Fibroblast of skin of scalp (primary cell): ENCODE results near the gene CNGB1. TPM values are rescaled to one million over a fixed set of nuclear protein-coding genes. Genes with fewer than 3 reads are reported as not detected.
"Not testable (repeated sequence)": the region's sequence is repeated elsewhere in the genome, so short reads cannot be mapped to it uniquely, and the experiment has no call there.

Experiments used
- DNase-seq: peaks from one replicate; pipeline ENCODE4 v3.0.0-alpha.2; 2013
- polyA plus RNA-seq, 2 experiments: library from polyadenylated mRNA; unstranded; fragments of 120-200 nt; gene quantifications; one replicate each; pipeline ENCODE4 v1.2.1, GENCODE V29; 2013; ENCODE audit not compliant: insufficient read length in 2 of 2

Gene CNGB1
- not detected for polyA plus RNA-seq (2013, experiment 1 of 2; ENCODE audit: insufficient read length)
- polyA plus RNA-seq (2013, experiment 2 of 2; ENCODE audit: insufficient read length), result not detected

DNA sequence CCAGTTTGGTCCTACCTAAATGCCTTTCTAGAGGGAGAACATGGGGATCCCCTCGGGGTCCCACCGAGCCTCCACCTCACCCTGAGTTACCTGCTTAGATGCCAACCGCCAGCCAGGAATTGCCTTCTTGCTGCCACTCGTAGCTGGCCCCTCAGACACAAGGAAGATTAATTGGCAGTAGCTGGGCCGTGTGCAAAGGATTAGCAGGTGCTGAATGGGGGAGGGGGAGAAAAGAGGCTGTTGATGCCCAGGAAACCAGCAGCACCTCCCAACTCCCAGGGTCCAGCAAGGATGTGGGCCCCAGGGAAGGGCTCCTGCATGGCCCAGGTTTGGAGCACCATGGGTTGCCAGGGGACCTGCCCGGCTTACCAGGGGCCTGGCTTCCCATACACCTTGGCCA, at the start of gene CNGB1:
Gene CNGB1, minus strand, starts transcription at position 159 of the 400 bp plus-strand sequence. CDS start 3,842 bp downstream, outside the sequence.
- DNase-seq, result no peak

DNA sequence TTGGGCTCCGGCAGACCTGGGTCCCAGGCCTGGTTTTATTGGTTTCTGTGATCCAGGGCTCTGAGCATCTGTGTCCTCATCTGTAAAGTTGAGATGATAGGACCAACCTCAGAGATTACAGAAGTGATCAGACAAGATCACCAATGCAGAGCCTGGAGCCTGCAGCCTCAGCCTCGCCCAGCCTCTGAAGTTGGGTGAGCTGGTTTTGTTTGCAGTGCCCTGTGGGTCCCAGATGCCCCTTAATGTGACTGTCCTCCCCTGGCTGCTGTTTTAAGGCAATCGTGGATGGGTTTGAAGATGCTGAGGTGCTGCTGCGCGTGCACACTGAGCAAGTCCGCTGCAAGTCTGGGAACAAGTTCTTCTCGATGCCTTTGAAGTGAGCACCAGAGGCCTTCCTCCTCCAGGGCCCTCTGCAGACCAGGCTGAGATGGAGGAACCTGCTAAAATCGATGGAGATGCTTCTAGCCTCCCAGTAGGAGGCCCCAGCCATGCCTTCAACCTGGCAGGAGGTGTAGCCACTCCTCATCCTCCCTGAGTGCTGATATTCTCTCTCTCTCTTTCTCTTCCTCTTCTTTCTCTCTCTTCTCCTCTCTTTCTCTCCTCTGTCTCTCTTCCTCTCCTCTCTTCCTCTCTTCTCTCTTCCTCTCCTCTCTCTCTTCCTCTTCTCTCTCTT, 49.1 kb upstream of the CNGB1 start:
- DNase-seq, result no peak

DNA sequence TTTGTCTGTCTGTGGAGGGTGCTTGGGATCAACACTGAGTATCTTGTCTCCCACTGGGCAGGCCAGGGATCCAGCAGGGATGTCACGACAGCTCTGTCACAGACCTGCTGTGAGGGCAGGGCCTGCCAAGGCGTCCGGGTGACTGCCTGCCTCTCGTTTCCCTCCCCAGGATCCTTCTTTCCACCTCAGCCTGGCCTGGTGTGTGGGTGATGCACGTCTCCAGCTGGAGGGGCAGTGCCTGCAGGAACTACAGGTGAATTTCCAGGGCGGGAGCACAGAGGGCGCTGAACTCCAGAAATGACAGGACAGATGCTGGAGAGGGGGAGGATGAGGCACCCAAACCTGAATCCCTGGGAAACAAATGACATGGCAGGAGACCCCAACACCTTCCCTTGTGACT, 47.9 kb upstream of the CNGB1 start:
- no peak for DNase-seq

DNA sequence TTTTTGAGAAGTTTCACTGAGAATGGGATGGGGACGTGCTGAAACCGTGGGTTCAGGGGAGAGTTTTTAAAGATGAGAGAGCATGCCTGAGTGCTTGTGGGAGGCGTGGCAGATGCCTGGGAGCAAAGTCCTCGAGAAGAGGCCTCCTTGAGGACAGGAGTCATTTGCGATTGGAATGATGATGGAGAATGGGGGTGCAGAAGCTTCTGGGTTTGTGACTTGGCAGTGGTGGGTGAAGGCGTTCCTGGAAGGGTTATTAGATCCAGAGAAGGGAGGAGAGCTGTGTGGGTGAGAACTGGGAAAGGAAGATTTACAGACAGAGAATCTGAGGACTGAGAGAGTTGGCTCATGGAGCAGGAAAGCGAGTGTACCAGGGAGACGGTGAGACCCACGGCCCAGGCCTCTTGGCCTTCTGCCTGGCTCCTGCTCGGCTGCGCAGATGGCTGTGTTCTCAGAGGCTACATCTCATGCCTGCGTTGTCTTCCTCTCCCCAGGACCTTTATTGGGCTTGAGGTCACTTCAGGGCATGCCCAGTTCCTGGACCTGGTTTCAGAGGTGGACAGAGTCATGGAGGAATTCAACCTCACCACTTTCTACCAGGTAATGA, 46.0 kb upstream of the CNGB1 start:
- no peak for DNase-seq

DNA sequence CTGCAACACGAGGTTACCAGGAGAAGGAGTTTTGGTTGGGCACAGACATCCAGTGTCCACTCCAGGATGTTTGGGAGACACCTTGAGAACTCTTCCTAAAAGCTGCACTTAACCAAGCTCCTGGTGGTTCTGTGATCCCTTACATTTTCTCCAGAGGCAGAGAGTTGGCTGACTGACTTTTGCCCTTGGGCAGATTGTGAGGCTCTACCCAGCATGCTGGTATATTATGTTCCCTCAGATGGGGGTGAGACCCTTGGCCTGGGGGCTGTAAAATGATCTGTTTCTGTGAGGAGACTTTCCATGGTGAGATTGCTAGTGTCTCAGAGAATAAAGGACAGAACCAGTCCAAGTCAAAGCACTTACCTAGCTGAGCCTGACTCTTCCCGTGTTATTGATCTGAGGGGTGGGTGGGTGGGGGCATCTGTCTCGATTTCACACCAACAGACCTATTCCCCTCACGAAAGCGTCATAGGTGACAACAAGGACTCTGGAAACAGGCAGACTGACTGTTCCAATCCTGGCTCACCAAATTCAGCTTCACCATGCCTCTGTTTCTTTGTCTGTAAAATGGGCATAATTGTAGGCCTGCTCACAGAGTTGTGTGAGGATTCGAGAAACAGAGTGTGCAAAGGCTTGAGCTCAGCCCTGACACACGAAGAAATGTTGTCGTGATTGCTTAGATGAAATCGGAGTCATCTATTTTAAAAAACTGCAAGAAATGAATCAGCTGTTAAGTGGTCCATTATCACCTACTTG, 42.5 kb upstream of the CNGB1 start:
- DNase-seq, result no peak

DNA sequence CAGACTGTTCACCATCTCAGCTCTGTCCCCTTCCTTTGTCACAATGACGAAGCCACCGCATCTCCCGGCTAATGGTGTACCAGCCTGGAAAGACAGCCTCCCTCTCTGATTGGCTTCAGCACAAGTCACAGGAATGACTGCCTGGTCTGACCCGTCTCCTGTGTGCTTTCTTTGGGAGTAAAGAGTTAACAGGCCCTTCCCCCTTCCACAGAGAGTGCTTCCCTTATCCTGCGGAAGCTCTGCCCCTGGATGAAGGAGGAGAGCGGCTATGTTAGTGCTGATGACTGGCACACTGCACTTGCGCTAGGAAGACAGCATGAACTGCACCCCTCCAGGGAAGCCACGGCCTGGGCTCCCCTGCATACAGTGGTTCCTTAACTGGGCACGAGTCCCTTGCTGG, 41.6 kb upstream of the CNGB1 start:
- DNase-seq, result no peak

DNA sequence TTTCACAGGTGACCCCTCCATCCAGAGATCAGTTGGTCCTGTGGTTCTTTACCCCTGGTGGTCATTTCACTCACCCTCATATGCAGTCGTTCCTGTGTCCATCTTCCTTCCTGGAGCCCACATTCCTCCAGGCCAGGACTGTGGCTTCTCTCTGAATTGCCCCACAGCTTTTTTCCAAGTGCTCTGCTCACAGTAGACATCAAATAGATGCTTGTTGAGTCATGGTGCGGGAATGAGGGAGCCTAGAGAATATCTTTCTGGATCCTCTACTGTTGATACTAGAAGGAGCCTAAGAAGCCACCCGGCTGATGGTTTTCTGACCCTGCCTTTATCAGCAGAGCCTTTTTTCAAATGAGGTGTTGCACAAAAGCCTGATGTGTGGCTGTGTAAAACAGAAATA, 40.7 kb upstream of the CNGB1 start:
- peak; percentile 80 for DNase-seq

DNA sequence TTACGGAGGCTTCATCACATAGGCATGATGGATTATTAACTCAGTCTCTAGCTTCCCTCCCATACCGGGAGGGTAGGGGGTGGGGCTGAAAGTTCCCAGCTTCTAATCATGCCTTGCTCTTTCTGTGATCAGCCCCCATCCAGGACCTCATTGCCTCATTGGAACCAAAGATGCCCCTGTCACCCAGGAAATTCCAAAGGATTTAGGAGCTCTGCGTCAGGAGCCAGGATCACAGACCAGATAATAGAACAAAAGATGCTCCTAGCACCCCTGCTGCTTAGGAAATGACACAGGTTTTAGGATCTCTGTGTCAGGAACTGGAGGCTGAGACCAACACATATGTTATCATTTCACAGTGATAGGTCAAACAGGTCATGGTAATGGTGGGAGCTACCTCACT, 40.0 kb upstream of the CNGB1 start:
- no peak for DNase-seq

DNA sequence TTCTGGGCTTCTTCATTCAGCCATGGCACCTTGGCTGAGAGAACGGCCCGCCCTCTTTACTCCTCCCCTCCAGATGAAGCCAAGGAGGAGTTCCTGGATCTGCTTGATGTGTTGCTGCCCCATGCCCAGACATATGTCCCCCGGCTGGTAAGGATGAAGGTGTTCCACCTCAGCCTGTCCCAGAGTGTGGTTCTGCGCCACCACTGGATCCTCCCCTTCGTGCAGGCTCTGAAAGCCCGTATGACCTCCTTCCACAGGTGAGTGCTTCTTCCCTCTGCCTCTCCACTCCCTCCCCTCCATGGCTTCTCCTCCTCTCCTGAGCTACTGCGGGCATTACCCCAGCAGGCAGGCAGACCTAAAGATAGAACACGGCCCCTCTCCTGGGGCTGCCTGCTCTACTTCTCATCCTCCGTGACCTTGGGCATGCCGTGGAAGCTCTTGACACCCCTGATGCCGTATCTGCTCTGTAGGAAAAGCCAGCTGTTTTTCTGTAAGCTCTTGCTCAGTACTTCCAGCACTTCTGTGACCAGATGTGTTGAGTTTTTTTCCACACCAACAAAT, 39.0 kb upstream of the CNGB1 start:
- no peak for DNase-seq

DNA sequence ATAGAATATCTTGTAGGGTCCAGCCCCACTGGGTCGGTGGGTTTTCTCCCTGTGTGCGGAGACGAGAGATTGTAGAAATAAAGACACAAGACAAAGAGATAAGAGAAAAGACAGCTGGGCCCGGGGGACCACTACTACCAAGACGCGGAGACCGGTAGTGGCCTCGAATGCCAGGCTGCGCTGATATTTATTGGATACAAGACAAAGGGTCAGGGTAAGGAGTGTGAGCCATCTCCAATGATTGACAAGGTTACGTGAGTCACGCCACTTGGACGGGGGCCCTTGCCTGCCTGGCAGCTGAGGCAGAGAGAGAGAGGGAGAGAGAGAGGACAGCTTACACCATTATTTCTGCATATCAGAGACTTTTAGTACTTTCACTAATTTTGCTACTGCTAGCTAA, 33.8 kb upstream of the CNGB1 start:
- DNase-seq, result not testable (repeated sequence)

DNA sequence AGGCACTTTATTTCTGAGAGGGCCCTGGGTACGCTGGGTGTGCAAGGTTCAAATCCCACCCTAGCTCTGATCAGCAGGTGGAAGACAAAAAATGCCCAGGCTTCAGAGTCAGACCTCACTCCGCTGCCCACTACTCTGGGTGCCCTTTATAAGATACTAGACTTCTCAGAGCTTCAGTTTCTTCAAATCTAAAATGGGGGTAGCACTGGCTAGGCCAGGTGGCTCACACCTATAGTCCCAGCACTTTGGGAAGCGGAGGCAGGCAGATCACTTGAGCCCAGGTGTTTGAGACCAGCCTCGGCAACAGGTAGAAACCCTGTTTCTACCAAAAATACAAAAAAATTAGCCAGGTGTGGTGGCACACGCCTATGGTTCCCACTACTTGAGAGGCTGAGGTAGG, 32.0 kb upstream of the CNGB1 start:
- DNase-seq, result no peak

DNA sequence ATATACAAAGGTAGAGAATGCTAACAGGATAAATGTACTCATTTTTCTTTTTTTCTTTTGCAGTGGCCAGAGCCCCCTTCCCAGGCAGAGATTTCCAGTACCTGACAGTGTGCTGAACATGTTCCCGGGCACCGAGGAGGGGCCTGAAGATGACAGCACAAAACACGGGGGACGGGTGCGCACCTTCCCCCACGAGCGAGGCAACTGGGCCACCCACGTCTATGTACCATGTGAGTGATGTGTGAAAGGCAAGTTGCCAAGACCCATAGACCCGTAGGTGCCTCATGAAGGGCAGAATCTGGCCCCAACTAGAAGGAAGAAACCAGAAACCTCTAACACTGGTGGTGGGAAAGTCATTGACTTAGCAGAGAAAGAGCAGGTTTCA, 31.5 kb upstream of the CNGB1 start:
- no peak for DNase-seq

DNA sequence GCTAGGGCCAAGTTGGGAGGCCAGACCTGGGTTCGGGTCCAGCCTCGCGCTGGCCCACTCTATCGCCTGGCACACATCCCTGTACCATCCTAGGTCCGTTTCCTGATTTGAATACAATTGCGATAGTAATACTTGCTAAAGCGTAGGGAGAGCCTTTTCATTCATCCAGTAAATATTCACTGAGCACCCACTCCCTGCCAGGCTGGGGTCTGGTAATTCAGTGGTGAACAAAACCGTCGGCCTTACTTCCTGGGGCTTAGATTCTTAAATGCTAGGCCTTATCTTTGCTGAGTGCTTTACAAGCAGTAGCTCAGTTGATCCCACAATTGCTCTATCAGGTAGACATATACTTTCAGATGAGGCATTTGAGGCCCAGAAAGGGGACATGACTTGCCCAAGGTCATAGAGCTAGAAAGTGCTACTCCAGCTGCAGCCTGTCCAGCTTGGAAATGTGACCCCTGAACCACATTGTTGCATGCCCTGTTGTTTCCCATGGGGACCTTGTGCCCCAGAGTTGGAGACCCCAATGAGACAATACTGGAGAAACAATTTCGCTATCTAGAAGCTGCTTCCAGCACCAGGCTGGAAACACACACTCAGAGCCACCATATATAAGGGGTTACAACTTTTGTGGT, 31.0 kb upstream of the CNGB1 start:
- no peak for DNase-seq

DNA sequence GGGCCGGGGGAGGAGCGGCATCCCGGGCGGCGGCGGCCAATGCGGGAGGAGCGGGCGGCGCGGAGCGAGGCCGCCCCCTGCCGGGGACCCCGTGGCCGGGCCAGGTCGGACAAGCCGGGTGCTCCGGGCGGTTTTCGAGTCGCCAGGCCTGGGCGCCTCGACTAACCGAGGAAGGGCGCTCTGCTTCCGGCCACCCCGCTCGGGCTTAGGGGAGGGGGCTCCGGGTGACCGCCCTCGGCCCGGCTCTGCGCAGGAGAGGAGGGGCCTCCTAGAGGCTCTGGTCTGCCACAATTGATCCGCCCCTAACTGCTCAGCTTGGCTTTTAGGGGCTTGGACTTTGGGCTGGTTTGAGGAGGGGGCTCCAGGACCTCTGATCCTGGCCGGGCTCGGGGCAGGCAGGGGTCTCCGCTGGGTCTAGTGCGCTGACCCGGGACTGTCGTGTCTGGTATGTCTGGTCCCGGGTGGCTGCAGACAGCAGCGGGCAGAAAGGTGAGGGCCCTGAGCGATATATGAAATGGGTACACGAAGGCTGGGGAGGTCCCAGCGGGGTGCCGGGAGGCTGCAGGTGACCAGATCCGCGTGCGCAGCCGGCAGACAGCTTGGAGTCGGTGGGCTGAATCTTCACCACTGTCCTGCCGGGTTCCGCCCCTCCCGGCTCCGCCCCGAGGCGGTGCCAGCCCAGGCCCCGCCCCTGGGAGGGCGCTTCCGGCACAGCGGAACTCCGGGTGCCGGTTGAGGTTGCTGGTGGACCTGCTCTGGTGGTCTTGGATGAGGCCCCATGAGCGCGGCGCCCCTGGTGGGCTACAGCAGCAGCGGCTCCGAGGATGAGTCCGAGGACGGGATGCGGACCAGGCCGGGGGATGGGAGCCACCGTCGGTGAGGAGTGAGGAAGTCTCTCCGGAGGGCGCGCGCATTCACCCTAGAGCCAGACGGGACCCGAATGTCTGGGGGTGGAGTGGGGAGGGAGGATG, 30.1 kb upstream of the CNGB1 start, which contains the start of gene USB1:
Gene USB1, plus strand, starts transcription at position 702 of the 971 bp plus-strand sequence. Its CDS starts 77 bp downstream, at position 779.
- DNase-seq, result peak; percentile 82

DNA sequence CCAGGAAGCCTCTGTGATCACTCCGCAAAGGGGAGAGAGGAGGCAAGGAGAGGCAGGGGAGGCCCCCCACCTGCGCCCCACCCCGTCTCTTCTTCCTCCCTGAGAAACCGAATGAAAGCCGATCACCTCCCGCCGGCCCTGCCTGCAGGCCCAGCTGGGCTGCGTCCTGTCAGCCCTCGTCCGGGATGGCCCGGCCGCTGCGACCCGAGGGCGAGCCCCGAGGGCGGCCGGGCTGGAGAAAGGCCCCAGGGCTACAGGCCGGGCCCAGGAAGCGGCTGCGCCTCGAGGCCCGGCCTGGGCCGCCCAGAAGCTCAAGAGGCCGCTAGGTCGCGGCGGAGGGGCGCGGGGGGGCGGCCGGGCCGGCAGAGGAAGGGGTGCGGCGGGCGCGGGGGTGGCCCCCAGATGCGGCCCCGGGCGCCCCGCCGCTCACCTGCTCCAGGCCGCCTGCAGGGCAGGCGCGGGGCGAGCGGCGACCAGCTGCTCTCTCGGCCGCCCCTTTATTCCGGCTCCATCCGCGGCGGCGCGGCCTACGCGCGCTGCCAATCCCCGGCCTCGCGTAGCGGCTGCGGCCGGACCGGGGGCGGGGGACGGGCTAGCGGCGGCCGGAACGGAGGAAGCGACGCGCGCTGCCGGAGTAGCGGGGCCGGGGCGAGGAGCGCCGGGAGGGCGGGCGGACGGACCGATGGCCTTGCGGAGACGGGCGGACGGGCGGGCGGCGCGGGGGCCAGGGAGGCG, 29.2 kb upstream of the CNGB1 start, which contains the start of gene ZNF319:
Gene ZNF319, minus strand, starts transcription at position 702 of the 735 bp plus-strand sequence. CDS start 2,407 bp downstream, outside the sequence.
- no peak for DNase-seq

DNA sequence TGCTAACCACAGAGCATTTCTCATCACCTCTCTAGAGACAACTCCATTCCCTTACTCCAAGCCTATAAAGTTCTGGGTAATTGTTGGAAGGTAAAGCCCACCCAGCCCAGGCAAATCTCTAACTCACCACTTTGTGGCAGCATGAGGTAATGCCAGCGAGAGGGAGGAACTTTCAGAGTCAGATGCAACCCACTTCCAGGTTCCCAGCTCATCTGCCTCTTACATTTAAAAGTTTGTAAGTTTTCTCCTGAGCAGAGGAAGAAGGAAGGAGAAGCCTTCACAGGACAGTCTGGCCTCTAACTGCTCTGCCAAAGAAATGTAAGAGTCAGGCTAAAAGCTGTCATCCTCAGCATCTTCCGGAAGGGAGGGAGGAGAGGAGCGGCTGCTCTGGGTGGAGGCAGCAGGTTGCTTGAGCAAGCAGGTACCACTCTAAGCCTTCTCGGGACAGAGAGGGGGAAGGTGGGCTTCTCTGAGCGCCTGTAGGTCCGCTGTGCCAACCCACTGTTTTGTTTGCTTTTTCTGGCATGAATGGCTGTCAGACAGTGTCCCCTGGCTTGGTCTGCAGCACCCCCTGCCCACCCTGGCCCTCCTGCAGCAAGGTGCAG, 28.5 kb upstream of the CNGB1 start:
- peak; percentile 31 for DNase-seq

DNA sequence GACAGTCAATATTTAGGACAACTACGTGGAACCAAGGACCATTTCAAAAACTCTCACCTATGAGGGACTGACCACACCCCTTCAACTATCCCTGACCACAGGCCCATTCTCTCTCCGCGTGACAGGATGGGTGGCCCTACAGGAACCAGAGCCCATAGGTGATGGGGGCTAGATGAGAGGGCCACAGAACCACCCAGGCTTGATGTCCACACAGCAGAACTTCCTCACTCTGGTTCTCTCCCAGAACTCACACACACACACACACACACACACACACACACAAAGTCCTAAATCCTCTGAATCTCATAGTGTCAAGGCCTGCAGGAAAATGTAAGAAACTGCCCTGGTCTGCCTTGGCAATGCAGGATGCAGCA, 28.1 kb upstream of the CNGB1 start:
- no peak for DNase-seq

DNA sequence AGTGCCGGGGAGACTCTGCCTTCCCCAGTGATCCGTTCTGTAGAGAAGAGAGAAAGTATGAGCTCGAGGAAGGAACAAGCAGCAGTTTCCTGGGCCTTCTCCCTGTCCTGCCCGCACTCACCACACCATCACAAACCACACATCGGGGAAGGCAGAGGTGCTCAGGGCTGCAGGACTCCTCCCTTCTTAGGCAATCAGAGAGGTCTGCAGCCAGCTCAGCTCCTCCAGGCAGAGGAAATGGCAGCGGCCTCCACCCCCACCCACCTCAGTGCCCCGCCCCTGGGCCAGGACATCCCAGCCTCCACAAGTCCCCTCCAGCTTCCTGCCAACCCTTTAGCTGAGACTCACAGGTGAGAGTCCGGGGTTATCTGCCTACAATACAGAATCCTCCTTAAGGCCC, 27.6 kb upstream of the CNGB1 start:
- no peak for DNase-seq

DNA sequence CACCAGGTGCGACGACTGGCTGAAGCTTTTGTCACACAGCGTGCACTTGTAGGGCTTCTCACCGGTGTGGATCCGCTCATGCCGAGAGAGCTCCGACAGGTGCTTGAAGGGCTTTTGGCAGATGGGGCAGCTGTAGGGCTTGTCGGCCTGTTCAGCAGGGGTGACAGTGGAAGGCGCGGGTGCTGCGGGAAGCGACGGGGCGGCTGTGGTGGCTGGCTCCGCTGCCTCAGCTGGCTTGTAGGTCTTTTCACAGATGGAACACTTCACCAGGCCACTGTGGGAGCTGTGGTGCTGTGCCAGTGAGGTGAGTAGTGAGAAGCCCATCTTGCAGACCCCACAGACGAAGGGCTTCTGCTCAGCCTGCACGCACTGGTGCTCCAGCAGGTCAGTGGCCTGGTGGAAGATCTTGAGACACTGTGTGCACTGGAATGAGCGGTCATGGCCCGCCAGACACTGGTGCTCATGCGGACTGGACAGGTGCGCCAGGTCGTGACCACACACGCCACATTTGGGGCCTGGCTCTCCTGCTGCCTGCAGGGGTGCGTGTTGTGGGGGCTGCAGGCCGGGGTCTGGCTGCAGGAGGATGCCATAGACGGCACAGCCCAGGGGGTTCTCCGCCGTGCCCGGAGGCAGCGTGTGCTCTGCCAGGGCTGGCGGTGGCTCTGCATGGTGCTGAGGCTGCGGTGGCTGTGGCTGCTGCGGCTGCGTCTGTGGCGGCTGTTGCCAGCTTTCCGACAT, 26.8 kb upstream of the CNGB1 start:
- DNase-seq, result no peak

DNA sequence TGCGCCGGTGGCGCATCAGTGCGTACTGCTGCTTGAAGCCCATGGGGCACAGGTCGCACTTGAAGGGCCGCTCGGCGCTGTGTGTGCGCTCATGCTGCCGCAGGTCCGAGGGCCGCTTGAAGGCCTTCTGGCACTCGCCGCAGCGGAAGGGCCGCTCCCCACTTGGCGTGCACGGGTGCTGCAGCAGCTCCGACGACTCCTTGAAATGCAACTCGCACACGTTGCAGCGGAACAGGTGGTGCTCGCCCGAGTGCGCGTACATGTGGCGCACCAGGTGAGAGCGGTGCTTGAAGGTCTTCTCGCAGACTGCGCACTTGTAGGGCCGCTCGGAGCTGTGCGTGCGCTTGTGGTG, 26.2 kb upstream of the CNGB1 start:
- DNase-seq, result no peak
